Measurements from ENCODE around the gene C1orf174. TPM values are rescaled to one million over a fixed set of nuclear protein-coding genes. Genes with fewer than 3 reads are reported as not detected.

Gene C1orf174
- total RNA-seq, 1 experiment from 2014 or later, result 21.1 TPM

DNA sequence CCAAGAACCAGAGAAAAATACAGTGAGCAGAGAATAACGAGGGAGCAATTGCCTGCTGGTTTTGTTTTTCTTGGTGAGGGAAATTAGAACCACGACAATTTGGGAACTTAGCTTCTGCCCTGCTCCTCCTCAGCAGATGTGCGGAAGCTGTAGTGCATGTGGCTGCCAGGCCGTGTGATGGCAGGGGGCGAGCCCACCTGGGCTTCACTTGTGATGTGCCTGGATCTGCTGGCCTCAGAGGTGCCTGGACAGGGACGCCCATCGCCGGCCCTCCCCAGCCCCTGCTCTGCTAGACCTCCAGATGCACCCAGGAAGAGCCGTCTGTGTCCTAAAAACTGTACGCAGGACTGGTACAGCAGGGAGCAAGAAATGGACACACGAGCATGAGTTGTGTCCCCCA lies 28.5 kb upstream of the C1orf174 start:
- Histone ChIP-seq H3K23me2 (ENCODE audit: insufficient read length, low read depth, low read length, poor library complexity, severe bottlenecking) (no peaks in the 10 kb centered on the region), H2BK15ac (ENCODE audit: low read depth, low read length) (no peak overlapping the region), H3K9me3 (ENCODE audit: control insufficient read depth, low read depth, low read length) (no peaks in the 10 kb centered on the region), H2AK5ac (ENCODE audit: insufficient read length, low read length) (no peak overlapping the region), H3K14ac (ENCODE audit: insufficient read depth, low read length) (no peak overlapping the region), H3K79me2 (ENCODE audit: insufficient read depth, low read length) (no peaks in the 10 kb centered on the region), H4K5ac (ENCODE audit: insufficient read length, low read depth, low read length) (no peak overlapping the region), H3K9ac (ENCODE audit: extremely low read depth, insufficient read length, low read length) (no peak overlapping the region), H3K4me2 (ENCODE audit: insufficient read depth, insufficient read length, low read length) (no peak overlapping the region), H2AFZ (ENCODE audit: low read length) (no peak overlapping the region), H3K79me1 (ENCODE audit: insufficient read depth, low read depth, low read length, poor library complexity, severe bottlenecking) (no peaks in the 10 kb centered on the region), H2BK5ac (ENCODE audit: insufficient read length, low read length) (no peak overlapping the region), H4K20me1 (ENCODE audit: control insufficient read depth, insufficient read depth, insufficient read length) (no peaks in the 10 kb centered on the region), H3K27me3 (ENCODE audit: insufficient read depth, low read length) (peaks cover 1% of the 10 kb centered on the region; the same call in 1 of the 2 replicates), H3K56ac (ENCODE audit: insufficient read length, low read depth, low read length) (no peak overlapping the region), H3K4me1 (ENCODE audit: insufficient read depth, low read length) (no peaks in the 10 kb centered on the region), H4K91ac (ENCODE audit: insufficient read length, low read depth, low read length) (no peak overlapping the region), H4K8ac (replicated peaks; ENCODE audit: insufficient read length, low read depth, low read length) (no peak overlapping the region), H3T11ph (ENCODE audit: low read length) (no peak overlapping the region), H3K18ac (ENCODE audit: insufficient read length, low read depth, low read length) (no peak overlapping the region), H2BK20ac (ENCODE audit: low read depth, low read length, poor library complexity, severe bottlenecking) (no peak overlapping the region), H3K27ac (ENCODE audit: insufficient read length, low read depth, low read length) (no peak overlapping the region), H2BK12ac (ENCODE audit: insufficient read length, low read depth, low read length) (no peak overlapping the region), H3K4ac (ENCODE audit: low read depth, low read length) (no peak overlapping the region), H2BK120ac (ENCODE audit: low read depth, low read length, poor library complexity, severe bottlenecking) (no peak overlapping the region), H3K23ac (ENCODE audit: insufficient read length, low read depth, low read length) (no peak overlapping the region)
- H3K4me3 Mint-ChIP-seq, result no peak overlapping the region
- no peak for DNase-seq
- TF ChIP-seq, protein P1, sequence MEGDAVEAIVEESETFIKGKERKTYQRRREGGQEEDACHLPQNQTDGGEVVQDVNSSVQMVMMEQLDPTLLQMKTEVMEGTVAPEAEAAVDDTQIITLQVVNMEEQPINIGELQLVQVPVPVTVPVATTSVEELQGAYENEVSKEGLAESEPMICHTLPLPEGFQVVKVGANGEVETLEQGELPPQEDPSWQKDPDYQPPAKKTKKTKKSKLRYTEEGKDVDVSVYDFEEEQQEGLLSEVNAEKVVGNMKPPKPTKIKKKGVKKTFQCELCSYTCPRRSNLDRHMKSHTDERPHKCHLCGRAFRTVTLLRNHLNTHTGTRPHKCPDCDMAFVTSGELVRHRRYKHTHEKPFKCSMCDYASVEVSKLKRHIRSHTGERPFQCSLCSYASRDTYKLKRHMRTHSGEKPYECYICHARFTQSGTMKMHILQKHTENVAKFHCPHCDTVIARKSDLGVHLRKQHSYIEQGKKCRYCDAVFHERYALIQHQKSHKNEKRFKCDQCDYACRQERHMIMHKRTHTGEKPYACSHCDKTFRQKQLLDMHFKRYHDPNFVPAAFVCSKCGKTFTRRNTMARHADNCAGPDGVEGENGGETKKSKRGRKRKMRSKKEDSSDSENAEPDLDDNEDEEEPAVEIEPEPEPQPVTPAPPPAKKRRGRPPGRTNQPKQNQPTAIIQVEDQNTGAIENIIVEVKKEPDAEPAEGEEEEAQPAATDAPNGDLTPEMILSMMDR (conservative IDR thresholded peaks at IDR 0.05), result no peak
- peaks cover 1 to 9% (median 7%) of the 10 kb centered on the region in 3 experiments; a peak in 3 of 7 replicates for H3K36me3 Mint-ChIP-seq (ENCODE audit: insufficient read depth in 1 of 3, low read depth in 3 of 3)
- peaks cover 0 to 5% of the 10 kb centered on the region in 2 experiments; a peak in 2 of 4 replicates for H3K4me1 Mint-ChIP-seq
- no peaks in the 10 kb centered on the region; the same call in 1 of the 2 replicates for H3K27me3 Mint-ChIP-seq (ENCODE audit: low read depth)
- no CpG with 5 or more reads among the region's 11 CpGs for WGBS (ENCODE audit: extremely low coverage, insufficient read length, low lambda C conversion rate)
- no peak overlapping the region for H3K27ac Mint-ChIP-seq
- peaks cover 13% of the 10 kb centered on the region in 2 experiments for H3K9me3 Mint-ChIP-seq
